ENCODE data around the gene CTNND2.
"Not testable (repeated sequence)": the region's sequence is repeated elsewhere in the genome, so short reads cannot be mapped to it uniquely, and the experiment has no call there.

The CTNND2 gene

GRCh38 chr5:11329679-11330078 lies 574.6 kb downstream of the CTNND2 start:
- H3K27me3 ChIP-seq (ENCODE audit: insufficient read depth, low read length): no peaks in the 10 kb centered on the region
- peaks cover 30% of the 10 kb centered on the region for H3K4me1 ChIP-seq (ENCODE audit: insufficient read depth, low read length)
- H3K4me3 ChIP-seq (ENCODE audit: low read length): no peak overlapping the region
- no peak overlapping the region for H2AFZ ChIP-seq (ENCODE audit: low read depth, low read length)
- peaks cover 6% of the 10 kb centered on the region for H3K9me3 ChIP-seq (ENCODE audit: low read length)
- peaks cover 12% of the 10 kb centered on the region for H3K36me3 ChIP-seq (ENCODE audit: insufficient read depth, low read length)

GRCh38 chr5:11324521-11325289 lies 579.5 kb downstream of the CTNND2 start:
- peaks cover 42% of the 10 kb centered on the region for H3K4me1 ChIP-seq (ENCODE audit: insufficient read depth, low read length)
- H3K9me3 ChIP-seq (ENCODE audit: low read length): no peaks in the 10 kb centered on the region
- H3K36me3 ChIP-seq (ENCODE audit: insufficient read depth, low read length): no peaks in the 10 kb centered on the region
- no peak overlapping the region for H3K4me3 ChIP-seq (ENCODE audit: low read length)
- no peak overlapping the region for H2AFZ ChIP-seq (ENCODE audit: low read depth, low read length)
- H3K27me3 ChIP-seq (ENCODE audit: insufficient read depth, low read length): no peaks in the 10 kb centered on the region

GRCh38 chr5:11323761-11324160 lies 580.5 kb downstream of the CTNND2 start:
- no peaks in the 10 kb centered on the region for H3K27me3 ChIP-seq (ENCODE audit: insufficient read depth, low read length)
- H3K9me3 ChIP-seq (ENCODE audit: low read length): no peaks in the 10 kb centered on the region
- H2AFZ ChIP-seq (ENCODE audit: low read depth, low read length): no peak overlapping the region
- H3K36me3 ChIP-seq (ENCODE audit: insufficient read depth, low read length): no peaks in the 10 kb centered on the region
- no peak overlapping the region for H3K4me3 ChIP-seq (ENCODE audit: low read length)
- H3K4me1 ChIP-seq (ENCODE audit: insufficient read depth, low read length): peaks cover 42% of the 10 kb centered on the region

- Histone ChIP-seq H3K4me3 (ENCODE audit: low read length) (no peak overlapping the region), H3K36me3 (ENCODE audit: insufficient read depth, low read length) (peaks cover 4% of the 10 kb centered on the region), H3K4me1 (ENCODE audit: insufficient read depth, low read length) (peaks cover 35% of the 10 kb centered on the region), H3K27me3 (ENCODE audit: insufficient read depth, low read length) (no peaks in the 10 kb centered on the region), H2AFZ (ENCODE audit: low read depth, low read length) (no peak overlapping the region), H3K9me3 (ENCODE audit: low read length) (peaks cover 3% of the 10 kb centered on the region)
Observed at GRCh38 chr5:11322133-11322532, 582.1 kb downstream of the CTNND2 start.

- H3K4me1 ChIP-seq (ENCODE audit: insufficient read depth, low read length): peaks cover 15% of the 10 kb centered on the region
Observed at GRCh38 chr5:11319836-11320580, 584.2 kb downstream of the CTNND2 start.

GRCh38 chr5:11313694-11314093 lies 590.6 kb downstream of the CTNND2 start:
- not testable (repeated sequence) for H3K4me3 ChIP-seq (ENCODE audit: low read length); H3K9me3 ChIP-seq (ENCODE audit: low read length); H3K27me3 ChIP-seq (ENCODE audit: insufficient read depth, low read length); H3K36me3 ChIP-seq (ENCODE audit: insufficient read depth, low read length); H2AFZ ChIP-seq (ENCODE audit: low read depth, low read length); H3K4me1 ChIP-seq (ENCODE audit: insufficient read depth, low read length)

More at GRCh38 chr5:11319836-11320580, 584.2 kb downstream of the CTNND2 start:
- Histone ChIP-seq H3K36me3 (ENCODE audit: insufficient read depth, low read length) (peaks cover 4% of the 10 kb centered on the region), H3K27me3 (ENCODE audit: insufficient read depth, low read length) (no peaks in the 10 kb centered on the region), H3K9me3 (ENCODE audit: low read length) (peaks cover 3% of the 10 kb centered on the region), H3K4me3 (ENCODE audit: low read length) (no peak overlapping the region), H2AFZ (ENCODE audit: low read depth, low read length) (no peak overlapping the region)

- Histone ChIP-seq H2AFZ (ENCODE audit: low read depth, low read length) (no peak overlapping the region), H3K4me3 (ENCODE audit: low read length) (no peak overlapping the region), H3K9me3 (ENCODE audit: low read length) (peaks cover 4% of the 10 kb centered on the region), H3K36me3 (ENCODE audit: insufficient read depth, low read length) (peaks cover 2% of the 10 kb centered on the region), H3K4me1 (ENCODE audit: insufficient read depth, low read length) (peaks cover 1% of the 10 kb centered on the region), H3K27me3 (ENCODE audit: insufficient read depth, low read length) (no peaks in the 10 kb centered on the region)
Observed at GRCh38 chr5:11311731-11312130, 592.5 kb downstream of the CTNND2 start.

- Histone ChIP-seq H3K36me3 (ENCODE audit: insufficient read depth, low read length) (peaks cover 2% of the 10 kb centered on the region), H3K27me3 (ENCODE audit: insufficient read depth, low read length) (no peaks in the 10 kb centered on the region), H3K4me3 (ENCODE audit: low read length) (no peak overlapping the region), H3K4me1 (ENCODE audit: insufficient read depth, low read length) (peaks cover 6% of the 10 kb centered on the region), H2AFZ (ENCODE audit: low read depth, low read length) (no peak overlapping the region), H3K9me3 (ENCODE audit: low read length) (peaks cover 4% of the 10 kb centered on the region)
Observed at GRCh38 chr5:11311272-11311671, 593.0 kb downstream of the CTNND2 start.

- Histone ChIP-seq H3K36me3 (ENCODE audit: insufficient read depth, low read length) (peaks cover 2% of the 10 kb centered on the region), H3K27me3 (ENCODE audit: insufficient read depth, low read length) (no peaks in the 10 kb centered on the region), H3K4me3 (ENCODE audit: low read length) (no peak overlapping the region), H2AFZ (ENCODE audit: low read depth, low read length) (no peak overlapping the region), H3K4me1 (ENCODE audit: insufficient read depth, low read length) (peaks cover 7% of the 10 kb centered on the region), H3K9me3 (ENCODE audit: low read length) (peaks cover 4% of the 10 kb centered on the region)
Observed at GRCh38 chr5:11310158-11310557, 594.1 kb downstream of the CTNND2 start.

- H3K27me3 ChIP-seq (ENCODE audit: insufficient read depth, low read length): no peaks in the 10 kb centered on the region
- H3K4me1 ChIP-seq (ENCODE audit: insufficient read depth, low read length): peaks cover 7% of the 10 kb centered on the region
- H2AFZ ChIP-seq (ENCODE audit: low read depth, low read length): no peak overlapping the region
- no peak overlapping the region for H3K4me3 ChIP-seq (ENCODE audit: low read length)
- peaks cover 6% of the 10 kb centered on the region for H3K36me3 ChIP-seq (ENCODE audit: insufficient read depth, low read length)
- H3K9me3 ChIP-seq (ENCODE audit: low read length): peaks cover 3% of the 10 kb centered on the region
Observed at GRCh38 chr5:11306365-11306764, 597.9 kb downstream of the CTNND2 start.

- Histone ChIP-seq H3K36me3 (ENCODE audit: insufficient read depth, low read length) (peaks cover 6% of the 10 kb centered on the region), H3K27me3 (ENCODE audit: insufficient read depth, low read length) (no peaks in the 10 kb centered on the region), H2AFZ (ENCODE audit: low read depth, low read length) (no peak overlapping the region), H3K4me3 (ENCODE audit: low read length) (no peak overlapping the region), H3K9me3 (ENCODE audit: low read length) (peaks cover 1% of the 10 kb centered on the region), H3K4me1 (ENCODE audit: insufficient read depth, low read length) (peaks cover 7% of the 10 kb centered on the region)
Observed at GRCh38 chr5:11305245-11305644, 599.0 kb downstream of the CTNND2 start.

GRCh38 chr5:11304641-11305040 lies 599.6 kb downstream of the CTNND2 start:
- no peak overlapping the region for H2AFZ ChIP-seq (ENCODE audit: low read depth, low read length)
- H3K4me1 ChIP-seq (ENCODE audit: insufficient read depth, low read length): peaks cover 7% of the 10 kb centered on the region

GRCh38 chr5:11302663-11303062 lies 601.6 kb downstream of the CTNND2 start:
- no peak overlapping the region for H2AFZ ChIP-seq (ENCODE audit: low read depth, low read length)
- peaks cover 6% of the 10 kb centered on the region for H3K36me3 ChIP-seq (ENCODE audit: insufficient read depth, low read length)
- peaks cover 1% of the 10 kb centered on the region for H3K9me3 ChIP-seq (ENCODE audit: low read length)
- H3K27me3 ChIP-seq (ENCODE audit: insufficient read depth, low read length): no peaks in the 10 kb centered on the region
- H3K4me3 ChIP-seq (ENCODE audit: low read length): no peak overlapping the region
- peaks cover 7% of the 10 kb centered on the region for H3K4me1 ChIP-seq (ENCODE audit: insufficient read depth, low read length)

More at GRCh38 chr5:11304641-11305040, 599.6 kb downstream of the CTNND2 start:
- Histone ChIP-seq H3K36me3 (ENCODE audit: insufficient read depth, low read length) (peaks cover 6% of the 10 kb centered on the region), H3K9me3 (ENCODE audit: low read length) (peaks cover 1% of the 10 kb centered on the region), H3K27me3 (ENCODE audit: insufficient read depth, low read length) (no peaks in the 10 kb centered on the region), H3K4me3 (ENCODE audit: low read length) (no peak overlapping the region)

Measured in neuron (in vitro differentiated cells).